Measurements from ENCODE around the gene VPS13C. TPM values are rescaled to one million over a fixed set of nuclear protein-coding genes. Genes with fewer than 3 reads are reported as not detected.

Gene VPS13C
- total and polyA plus RNA-seq, 2 experiments from 2014 or later, result 10.2 to 20.5 TPM

DNA sequence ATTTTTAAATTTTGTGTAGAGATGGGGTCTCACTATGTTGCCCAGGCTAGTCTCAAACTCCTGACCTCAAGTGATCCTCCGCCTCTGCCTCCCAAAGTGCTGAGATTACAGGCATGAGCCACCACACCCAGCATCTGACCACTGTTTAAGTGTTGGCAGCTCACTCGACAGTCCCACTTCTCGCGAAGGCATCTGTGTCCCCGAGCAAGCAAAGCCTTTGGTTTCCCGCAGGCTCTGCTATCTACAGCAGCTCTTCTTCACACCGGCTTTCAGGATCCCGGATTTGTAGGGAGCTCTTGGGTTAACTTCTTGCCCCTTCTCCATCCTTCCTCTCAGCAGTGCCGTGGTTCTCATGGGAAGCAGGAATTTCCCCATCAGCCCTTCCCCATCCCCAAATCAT is 240.9 kb downstream of the VPS13C start:
- Histone ChIP-seq H3K9me2 (ENCODE audit: insufficient read depth) (0 out of 2 replicates have a peak, but pooled peaks cover 6% of the 10 kb centered on the region), H3K4me2 (no peak overlapping the region), H2AFZ (no peak overlapping the region), H3K4me1 (ENCODE audit: insufficient read depth) (0 out of 2 replicates have a peak, but pooled peaks cover 3% of the 10 kb centered on the region), H3K27ac (ENCODE audit: low read depth) (no peak overlapping the region), H4K20me1 (replicated peaks; ENCODE audit: insufficient read depth) (no peaks in the 10 kb centered on the region; the same call in 1 of the 2 replicates), H3K36me3 (ENCODE audit: insufficient read depth) (no peaks in the 10 kb centered on the region), H3K4me3 (no peak overlapping the region), H3K79me2 (replicated peaks; ENCODE audit: insufficient read depth) (no peaks in the 10 kb centered on the region), H3K27me3 (ENCODE audit: insufficient read depth) (no peaks in the 10 kb centered on the region), H3F3A (replicated peaks; ENCODE audit: low read depth) (no peaks in the 10 kb centered on the region)
- TF ChIP-seq, protein P1, sequence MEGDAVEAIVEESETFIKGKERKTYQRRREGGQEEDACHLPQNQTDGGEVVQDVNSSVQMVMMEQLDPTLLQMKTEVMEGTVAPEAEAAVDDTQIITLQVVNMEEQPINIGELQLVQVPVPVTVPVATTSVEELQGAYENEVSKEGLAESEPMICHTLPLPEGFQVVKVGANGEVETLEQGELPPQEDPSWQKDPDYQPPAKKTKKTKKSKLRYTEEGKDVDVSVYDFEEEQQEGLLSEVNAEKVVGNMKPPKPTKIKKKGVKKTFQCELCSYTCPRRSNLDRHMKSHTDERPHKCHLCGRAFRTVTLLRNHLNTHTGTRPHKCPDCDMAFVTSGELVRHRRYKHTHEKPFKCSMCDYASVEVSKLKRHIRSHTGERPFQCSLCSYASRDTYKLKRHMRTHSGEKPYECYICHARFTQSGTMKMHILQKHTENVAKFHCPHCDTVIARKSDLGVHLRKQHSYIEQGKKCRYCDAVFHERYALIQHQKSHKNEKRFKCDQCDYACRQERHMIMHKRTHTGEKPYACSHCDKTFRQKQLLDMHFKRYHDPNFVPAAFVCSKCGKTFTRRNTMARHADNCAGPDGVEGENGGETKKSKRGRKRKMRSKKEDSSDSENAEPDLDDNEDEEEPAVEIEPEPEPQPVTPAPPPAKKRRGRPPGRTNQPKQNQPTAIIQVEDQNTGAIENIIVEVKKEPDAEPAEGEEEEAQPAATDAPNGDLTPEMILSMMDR (conservative IDR thresholded peaks at IDR 0.05; ENCODE audit: low read depth in 2 of 2), result no peak
- TF ChIP-seq STAT1 (IDR thresholded peaks at IDR 0.05; ENCODE audit: unreplicated experiment) (no peak), POLR2AphosphoS5 (IDR thresholded peaks at IDR 0.05; ENCODE audit: low read depth) (no peak), EZH2phosphoT487 (IDR thresholded peaks at IDR 0.05; ENCODE audit: unreplicated experiment) (no peak), NANOG (IDR thresholded peaks at IDR 0.05; ENCODE audit: borderline replicate concordance) (no peak), CREB1 (CRISPR knock-in tag; IDR thresholded peaks at IDR 0.05; ENCODE audit: low read depth) (no peak)
- TF ChIP-seq, protein P2, sequence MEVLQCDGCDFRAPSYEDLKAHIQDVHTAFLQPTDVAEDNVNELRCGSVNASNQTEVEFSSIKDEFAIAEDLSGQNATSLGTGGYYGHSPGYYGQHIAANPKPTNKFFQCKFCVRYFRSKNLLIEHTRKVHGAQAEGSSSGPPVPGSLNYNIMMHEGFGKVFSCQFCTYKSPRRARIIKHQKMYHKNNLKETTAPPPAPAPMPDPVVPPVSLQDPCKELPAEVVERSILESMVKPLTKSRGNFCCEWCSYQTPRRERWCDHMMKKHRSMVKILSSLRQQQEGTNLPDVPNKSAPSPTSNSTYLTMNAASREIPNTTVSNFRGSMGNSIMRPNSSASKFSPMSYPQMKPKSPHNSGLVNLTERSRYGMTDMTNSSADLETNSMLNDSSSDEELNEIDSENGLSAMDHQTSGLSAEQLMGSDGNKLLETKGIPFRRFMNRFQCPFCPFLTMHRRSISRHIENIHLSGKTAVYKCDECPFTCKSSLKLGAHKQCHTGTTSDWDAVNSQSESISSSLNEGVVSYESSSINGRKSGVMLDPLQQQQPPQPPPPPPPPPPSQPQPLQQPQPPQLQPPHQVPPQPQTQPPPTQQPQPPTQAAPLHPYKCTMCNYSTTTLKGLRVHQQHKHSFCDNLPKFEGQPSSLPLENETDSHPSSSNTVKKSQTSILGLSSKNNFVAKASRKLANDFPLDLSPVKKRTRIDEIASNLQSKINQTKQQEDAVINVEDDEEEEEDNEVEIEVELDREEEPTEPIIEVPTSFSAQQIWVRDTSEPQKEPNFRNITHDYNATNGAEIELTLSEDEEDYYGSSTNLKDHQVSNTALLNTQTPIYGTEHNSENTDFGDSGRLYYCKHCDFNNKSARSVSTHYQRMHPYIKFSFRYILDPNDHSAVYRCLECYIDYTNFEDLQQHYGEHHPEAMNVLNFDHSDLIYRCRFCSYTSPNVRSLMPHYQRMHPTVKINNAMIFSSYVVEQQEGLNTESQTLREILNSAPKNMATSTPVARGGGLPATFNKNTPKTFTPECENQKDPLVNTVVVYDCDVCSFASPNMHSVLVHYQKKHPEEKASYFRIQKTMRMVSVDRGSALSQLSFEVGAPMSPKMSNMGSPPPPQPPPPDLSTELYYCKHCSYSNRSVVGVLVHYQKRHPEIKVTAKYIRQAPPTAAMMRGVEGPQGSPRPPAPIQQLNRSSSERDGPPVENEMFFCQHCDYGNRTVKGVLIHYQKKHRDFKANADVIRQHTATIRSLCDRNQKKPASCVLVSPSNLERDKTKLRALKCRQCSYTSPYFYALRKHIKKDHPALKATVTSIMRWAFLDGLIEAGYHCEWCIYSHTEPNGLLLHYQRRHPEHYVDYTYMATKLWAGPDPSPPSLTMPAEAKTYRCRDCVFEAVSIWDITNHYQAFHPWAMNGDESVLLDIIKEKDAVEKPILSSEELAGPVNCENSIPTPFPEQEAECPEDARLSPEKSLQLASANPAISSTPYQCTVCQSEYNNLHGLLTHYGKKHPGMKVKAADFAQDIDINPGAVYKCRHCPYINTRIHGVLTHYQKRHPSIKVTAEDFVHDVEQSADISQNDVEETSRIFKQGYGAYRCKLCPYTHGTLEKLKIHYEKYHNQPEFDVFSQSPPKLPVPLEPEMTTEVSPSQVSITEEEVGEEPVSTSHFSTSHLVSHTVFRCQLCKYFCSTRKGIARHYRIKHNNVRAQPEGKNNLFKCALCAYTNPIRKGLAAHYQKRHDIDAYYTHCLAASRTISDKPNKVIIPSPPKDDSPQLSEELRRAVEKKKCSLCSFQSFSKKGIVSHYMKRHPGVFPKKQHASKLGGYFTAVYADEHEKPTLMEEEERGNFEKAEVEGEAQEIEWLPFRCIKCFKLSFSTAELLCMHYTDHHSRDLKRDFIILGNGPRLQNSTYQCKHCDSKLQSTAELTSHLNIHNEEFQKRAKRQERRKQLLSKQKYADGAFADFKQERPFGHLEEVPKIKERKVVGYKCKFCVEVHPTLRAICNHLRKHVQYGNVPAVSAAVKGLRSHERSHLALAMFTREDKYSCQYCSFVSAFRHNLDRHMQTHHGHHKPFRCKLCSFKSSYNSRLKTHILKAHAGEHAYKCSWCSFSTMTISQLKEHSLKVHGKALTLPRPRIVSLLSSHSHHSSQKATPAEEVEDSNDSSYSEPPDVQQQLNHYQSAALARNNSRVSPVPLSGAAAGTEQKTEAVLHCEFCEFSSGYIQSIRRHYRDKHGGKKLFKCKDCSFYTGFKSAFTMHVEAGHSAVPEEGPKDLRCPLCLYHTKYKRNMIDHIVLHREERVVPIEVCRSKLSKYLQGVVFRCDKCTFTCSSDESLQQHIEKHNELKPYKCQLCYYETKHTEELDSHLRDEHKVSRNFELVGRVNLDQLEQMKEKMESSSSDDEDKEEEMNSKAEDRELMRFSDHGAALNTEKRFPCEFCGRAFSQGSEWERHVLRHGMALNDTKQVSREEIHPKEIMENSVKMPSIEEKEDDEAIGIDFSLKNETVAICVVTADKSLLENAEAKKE (CRISPR knock-in tag; IDR thresholded peaks at IDR 0.05), result no peak
- DNase-seq (ENCODE audit: low spot score), result no peak
- Mint-ChIP-seq H3K4me1 (peaks cover 15% of the 10 kb centered on the region), H3K9me3 (no peaks in the 10 kb centered on the region; the same call in 2 of the 3 replicates), H3K36me3 (ENCODE audit: low read depth) (no peaks in the 10 kb centered on the region), H3K4me3 (no peak overlapping the region), H3K27me3 (ENCODE audit: insufficient read depth, low read depth, poor library complexity) (no peaks in the 10 kb centered on the region), H3K27ac (no peak overlapping the region)
- ATAC-seq, result no peak

Data from GM23338 (cell line).